NCI-H1417 (cell line): ENCODE results near the gene MYO15B.

Experiments
- DNase-seq, 3 experiments: peaks; one replicate each; lab custom pipeline; 2025; lab: John Stamatoyannopoulos, UW

Gene MYO15B

DNA sequence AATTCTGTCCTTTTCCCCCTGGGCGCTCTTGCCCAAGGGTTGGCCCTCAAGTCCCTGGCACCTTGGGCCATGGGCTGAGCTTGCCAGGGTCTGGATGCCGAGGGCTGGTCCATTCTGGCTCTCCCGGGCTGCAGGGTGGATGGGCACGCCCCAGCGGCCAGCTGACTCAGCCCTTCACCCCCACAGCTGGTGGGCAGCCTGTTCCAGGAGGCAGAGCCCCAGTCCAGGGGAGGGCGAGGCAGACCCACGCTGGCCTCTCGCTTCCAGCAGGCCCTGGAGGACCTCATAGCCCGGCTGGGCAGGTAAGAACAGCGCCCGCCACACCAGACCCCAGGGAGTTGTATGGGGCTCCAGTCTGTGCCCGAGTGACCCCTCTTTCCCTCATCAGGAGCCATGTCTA lies 15.0 kb downstream of the MYO15B start:
- DNase-seq: no peak

DNA sequence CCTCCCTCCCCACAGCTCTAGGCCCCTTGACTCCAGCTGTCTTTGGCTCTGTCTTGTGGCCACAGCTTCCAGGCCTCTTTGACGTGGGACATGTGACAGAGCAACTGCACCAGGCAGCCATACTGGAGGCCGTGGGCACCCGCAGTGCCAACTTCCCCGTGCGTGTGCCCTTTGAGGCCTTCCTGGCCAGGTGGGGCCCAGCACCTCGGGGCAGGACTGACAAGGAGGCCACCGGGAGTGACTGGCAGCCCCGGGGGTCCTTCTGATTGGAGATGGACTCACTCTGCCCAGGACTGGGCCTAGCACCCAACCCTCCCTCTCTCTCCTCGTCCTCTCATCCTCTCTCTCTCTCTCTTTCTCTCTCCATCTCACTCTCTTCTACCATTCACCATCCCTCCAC lies 15.5 kb downstream of the MYO15B start:
- DNase-seq: no peak

DNA sequence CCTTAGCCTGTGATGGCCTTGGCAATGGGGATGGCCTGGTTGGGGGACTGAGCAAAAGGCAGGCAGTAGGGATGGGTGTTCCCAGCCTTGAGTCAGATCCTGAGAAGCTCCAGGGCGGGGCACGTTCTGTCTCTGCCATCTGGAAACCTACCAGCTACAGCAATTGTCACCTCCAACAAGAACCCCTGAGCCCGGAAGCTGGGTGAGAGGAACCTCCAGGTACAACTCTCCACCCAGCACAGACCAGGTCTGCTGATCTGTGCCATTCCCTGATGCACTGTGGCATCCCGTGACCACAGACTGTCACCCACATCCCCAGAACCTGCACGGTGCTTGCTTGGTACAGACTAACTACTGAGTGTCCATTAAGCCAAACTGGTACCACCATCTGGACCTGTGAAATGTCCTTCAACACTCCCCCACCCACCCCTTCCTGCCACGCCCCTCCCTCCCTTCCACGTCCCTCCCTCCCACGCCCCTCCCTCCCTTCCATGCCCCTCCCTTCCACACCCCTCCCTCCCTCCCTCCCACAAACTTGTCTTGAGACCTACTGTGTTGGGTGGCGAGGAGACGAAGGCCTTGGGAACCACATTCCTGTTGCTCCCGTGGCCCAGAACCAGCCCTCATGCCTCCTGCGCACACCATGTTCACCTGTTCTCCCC lies 16.6 kb downstream of the MYO15B start:
- no peak for DNase-seq

DNA sequence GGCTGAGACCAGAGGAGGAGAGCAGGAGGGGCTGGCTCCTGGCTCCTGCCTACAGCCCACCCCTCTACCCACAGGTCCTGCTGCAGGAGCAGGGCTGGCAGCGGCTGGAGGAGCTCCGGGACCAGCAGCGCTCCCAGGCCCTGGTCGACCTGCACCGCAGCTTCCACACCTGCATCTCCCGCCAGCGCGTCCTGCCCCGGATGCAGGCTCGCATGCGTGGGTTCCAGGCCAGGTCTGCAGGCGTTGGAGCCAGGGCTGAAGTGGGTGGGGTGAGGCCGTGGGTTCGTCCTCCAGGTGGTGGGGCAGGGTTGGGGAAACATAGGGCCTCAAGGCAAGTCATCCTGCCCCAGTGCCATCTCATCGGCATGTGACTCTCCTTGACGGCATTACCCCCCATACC lies 18.2 kb downstream of the MYO15B start:
- DNase-seq: no peak

DNA sequence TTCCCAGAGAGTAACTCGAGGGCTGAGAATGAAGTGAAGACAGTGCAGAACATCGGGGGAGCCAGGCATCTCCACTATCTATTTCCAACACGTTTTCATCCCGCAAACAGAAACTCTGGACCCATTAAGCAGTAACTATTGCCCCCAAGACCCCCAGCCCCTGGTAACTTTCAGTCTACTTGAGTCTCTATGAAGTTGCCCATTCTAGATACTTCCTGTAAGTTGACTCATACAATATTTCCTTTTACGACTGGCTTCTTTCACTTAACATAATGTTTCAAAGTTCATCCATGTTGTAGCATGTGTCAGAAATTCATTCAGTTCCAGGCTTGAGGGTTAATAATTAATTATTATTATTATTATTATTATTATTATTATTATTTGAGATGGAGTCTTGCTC lies 19.5 kb downstream of the MYO15B start:
- no peak for DNase-seq

DNA sequence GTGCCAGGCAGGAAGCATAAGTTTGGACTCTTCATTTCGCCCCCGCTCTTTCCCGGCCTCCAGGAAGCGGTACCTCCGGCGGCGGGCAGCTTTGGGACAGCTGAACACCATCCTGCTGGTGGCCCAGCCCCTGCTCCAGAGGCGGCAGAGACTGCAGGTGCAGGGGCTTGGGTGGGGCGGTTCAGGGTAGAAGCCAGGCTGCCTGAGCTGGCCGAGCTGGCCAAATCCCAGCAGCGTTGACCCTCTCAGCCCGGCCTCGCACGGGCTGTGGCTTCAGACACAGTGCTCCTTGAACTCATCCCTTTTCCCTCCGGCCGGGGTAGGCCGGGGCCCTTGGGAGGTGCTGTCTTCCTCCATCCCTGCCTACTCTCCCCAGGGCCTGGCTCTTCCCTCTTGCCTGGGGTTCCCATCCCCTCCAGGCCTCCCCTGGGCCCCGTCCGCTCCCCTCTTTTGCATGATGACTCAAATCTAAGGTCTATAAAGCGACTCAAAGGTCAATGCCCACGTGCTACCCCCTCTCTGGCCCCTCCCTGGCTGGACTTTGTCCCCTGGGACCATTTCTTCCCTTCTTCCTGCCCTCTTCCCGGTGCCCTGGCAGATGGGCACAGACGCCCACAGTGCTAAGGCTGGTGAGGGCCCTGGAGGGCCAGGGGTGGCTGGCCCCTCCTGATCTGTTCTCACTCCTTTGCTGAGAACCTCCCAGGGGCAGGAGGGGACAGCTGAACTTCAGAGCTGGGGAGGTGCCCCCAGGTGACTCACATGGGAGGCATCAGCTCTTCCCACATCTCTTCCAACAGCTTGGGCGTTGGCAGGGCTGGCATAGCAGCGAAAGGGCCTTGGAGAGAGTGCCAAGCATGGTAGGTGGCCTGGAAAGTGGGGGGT lies 22.7 kb downstream of the MYO15B start:
- DNase-seq: no peak

DNA sequence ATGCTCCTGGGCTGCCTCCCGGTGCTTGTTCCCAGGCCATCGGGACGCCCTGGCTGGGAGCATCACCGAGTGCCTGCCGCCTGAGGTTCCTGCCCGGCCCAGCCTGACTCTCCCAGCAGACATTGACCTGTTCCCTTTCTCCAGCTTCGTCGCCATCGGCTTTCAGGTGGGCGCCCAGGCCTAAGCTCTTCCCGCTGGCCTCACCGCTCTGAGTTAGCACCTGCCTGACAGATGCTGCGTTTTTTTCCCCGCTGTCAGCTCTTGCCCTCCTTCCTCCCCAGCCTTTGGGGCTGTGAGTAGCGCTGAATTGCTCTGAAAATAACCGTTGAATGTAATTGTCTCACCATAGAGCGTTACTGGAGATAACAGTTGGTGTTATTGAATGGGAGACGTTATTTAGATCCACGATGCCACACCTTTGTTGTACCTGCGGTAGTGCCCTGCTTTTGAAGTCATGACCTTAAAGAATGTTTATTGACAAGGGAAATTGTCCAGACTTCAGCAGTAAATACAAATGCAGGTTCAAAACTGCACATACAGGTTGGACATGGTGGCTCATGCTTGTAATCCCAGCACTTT lies 24.3 kb downstream of the MYO15B start:
- peak in 1 of 3 experiments; percentile 34 for DNase-seq

DNA sequence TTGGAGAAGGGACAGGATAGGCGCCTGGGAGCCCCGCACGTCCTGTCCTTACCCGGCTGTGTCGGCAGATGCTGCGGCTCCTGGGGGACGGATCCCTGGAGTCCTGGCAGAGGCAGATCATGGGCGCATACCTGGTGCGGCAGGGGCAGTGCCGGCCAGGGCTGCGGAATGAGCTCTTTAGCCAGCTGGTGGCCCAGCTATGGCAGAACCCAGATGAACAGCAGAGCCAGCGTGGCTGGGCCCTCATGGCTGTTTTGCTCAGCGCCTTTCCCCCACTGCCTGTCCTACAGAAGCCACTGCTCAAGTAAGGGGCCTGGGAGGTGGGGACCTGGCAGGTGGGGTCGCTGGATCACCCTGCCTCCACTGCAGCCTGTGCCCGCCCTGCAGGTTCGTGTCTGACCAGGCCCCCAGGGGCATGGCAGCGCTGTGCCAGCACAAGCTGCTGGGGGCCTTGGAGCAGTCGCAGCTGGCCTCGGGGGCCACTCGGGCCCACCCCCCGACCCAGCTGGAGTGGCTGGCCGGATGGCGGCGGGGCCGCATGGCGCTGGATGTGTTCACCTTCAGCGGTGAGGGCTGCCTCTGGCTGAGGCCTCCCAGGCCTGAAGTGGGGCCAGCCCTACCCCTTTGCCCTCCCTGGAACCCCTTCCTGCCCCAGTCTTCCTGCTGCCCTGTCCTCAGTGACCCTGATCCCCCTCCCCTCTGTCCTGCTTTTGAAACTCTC lies 25.5 kb downstream of the MYO15B start:
- DNase-seq: no peak

DNA sequence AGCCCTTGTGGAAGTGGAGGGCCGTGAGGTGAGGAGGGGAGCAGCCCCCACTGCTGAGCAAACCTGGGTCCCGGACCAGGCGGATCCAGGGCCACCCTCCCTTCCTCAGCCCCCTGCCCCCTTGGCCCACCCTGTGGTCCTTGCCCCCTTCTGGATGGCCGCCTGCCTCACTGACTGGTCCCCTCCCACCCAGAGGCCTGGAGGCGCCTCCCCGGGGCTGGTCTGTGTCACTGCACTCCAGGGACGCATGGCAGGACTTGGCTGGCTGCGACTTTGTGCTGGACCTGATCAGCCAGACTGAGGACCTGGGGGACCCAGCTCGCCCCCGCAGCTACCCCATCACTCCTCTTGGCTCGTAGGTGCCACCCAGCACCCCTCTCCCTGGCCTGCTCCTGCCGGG lies 26.4 kb downstream of the MYO15B start:
- no peak for DNase-seq

DNA sequence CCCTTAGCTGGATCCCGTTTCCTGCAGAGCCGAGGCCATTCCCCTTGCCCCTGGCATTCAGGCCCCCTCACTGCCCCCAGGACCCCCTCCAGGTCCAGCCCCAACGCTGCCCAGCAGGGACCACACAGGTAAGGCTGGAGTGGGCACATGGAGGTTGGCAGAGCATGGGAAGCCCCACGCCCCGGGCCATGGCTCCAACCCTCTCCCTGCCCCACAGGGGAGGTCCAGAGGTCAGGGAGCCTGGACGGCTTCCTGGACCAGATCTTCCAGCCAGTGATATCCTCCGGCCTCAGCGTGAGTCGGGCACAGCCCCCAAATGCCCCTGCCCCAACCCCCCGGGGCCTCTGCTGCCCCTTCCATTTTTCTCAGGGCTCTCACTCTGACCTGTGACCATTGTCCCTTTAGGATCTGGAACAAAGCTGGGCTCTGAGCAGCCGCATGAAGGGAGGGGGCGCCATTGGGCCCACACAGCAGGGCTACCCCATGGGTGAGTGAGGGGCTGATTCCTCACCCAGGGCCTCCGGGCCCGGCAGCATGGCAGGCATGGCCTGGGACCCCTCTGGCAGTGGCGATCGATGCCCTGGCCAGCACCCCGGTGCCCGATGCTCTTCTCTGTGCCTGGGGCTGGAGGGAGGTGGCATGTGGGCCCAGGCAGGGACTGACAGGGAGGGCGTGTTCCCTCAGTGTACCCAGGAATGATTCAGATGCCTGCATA lies 27.1 kb downstream of the MYO15B start:
- no peak for DNase-seq

DNA sequence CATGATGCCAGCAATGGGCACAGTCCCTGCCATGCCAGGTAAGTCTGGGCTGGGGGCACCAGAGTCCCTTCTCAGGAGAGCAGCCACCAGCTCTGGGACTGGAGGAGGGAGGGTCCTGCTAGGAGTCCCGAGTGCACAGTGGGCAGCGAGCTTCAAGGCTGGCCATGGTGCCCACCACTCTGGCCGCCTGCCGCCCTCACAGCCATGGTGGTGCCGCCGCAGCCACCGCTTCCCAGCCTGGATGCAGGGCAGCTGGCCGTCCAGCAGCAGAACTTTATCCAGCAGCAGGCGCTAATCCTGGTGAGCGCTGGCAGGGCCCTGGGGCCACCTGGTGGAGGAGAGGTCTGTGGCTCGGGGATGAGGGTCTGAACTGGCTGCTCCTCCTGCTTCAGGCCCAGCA lies 27.7 kb downstream of the MYO15B start:
- no peak for DNase-seq

DNA sequence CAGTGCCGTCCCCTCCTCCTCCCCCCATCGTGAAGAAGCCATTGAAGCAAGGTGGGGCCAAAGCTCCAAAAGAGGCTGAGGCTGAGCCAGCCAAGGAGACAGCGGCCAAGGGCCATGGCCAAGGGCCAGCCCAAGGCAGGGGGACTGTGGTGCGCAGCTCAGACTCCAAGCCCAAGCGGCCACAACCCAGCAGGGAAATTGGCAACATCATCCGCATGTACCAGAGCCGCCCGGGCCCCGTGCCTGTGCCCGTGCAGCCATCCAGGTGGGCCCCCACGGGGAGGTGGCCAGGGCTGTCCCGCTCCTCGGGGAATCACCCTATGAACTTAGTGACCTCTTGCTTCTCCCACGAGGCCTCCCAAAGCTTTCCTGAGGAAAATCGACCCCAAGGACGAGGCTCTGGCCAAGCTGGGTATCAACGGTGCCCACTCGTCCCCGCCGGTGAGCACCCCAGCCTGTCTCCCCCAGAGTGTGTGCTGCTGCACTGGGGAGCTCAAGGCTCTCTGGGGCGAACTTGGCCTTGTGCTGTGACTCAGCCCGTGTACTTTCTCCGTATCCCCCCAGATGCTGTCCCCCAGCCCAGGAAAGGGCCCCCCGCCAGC lies 29.0 kb downstream of the MYO15B start:
- DNase-seq: no peak

DNA sequence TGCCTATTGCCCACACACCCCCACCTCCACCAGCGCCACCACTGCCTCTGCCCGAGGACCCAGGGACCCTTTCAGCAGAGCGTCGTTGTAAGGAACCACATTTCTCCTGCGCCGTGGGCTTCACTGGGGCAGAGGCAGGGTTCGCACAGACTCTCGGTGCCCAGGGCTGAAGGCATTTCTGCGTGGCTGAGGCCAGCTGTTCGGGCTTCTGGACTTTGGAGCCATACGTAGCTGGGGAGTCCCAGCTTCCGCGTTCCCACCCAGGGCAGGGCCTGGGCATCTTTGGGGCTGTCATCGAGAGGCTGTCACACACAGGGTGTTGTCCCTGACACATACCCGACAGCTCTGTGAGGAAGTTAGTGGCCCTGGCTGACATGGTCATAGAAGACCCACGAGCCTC lies 29.6 kb downstream of the MYO15B start:
- DNase-seq: no peak

DNA sequence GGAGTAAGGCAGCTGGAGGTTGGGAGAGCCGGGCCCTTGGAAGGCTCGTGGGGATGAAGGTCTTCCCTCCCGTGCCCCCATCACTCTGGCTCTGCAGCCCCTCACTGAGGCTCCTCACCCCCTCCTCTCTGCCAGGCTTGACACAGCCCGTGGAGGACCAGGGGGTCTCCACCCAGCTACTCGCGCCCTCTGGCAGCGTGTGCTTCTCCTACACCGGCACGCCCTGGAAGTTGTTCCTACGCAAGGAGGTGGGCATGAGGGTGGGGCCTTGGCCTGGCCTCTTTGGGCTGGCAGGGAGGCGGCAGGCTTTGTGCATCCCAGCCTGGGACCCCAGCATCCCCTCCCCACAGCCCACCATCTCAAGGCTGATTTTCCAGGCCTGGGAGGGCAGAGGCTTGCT lies 30.1 kb downstream of the MYO15B start:
- no peak for DNase-seq

DNA sequence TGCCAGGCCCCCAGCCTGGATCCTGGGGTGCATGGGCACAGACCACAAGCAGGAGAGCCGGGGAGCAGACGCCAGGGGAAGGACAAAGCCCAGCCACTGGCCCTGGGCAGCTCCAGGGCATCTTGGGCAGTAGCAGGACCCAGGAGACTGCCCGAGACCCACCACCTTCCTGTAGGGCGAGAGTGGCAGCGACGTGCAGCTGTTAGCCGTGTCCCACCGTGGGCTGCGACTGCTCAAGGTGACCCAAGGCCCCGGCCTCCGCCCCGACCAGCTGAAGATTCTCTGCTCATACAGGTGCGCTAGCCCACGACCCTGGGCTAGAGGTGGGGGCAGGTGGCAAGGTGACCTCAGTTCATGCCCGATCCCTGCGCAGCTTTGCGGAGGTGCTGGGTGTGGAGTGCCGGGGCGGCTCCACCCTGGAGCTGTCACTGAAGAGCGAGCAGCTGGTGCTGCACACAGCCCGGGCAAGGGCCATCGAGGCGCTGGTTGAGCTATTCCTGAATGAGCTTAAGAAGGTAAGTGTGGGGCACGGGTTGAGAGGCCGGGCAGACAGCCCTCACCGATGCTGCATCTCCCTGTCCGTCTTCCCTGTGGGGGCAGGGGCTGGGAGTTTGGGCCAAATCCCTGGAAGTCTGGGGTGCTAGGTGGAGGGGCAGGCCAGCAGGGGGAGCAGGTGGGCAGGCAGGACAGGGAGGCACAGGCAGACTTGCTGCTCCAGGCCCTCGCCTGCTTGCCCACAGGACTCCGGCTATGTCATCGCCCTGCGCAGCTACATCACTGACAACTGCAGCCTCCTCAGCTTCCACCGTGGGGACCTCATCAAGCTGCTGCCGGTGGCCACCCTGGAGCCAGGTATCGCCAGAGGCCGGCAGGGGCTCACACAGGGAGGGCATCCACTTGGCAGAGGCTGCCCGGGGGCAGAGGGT lies 32.2 kb downstream of the MYO15B start:
- DNase-seq: peak; percentile 10 to 42 (median 13)

DNA sequence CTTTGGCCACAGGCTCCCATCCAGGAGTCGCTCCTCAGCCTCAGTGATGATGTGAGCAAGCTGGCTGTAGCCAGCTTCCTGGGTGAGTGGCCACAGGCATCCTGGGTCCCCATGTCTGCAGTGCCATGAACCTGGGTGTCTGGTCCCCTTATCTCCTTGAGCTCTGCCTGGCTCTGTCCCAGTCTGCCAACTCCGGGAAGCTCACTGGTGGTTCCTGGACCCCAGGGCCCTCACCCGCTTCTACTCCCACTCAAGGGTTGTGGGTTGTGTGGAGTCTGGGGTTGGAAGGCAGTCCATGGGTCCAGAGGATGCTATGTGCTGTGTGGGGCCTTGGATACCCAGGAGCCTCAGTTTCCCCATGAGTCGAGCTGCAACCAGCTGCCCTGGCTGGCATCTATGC lies 33.9 kb downstream of the MYO15B start:
- no peak for DNase-seq

DNA sequence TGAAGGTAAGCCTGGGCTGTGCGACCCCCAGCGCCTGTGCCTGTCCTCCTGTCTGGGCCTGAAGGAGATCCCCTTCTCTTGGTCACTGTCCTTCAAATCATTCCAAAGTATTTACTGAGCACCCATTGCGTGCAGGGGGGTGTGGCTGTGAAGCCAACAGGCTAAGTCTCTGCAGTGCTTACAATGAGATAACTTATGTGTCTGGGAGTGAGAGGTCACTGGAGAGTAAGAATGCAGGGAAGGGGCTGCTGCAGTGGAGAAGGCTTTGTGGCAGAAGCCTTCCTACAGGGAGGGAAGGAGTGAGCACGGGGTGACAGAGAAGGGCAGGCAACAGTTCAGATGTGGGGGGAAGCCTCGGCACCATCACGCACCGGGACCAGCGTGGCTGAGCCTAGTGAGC lies 34.5 kb downstream of the MYO15B start:
- no peak for DNase-seq

DNA sequence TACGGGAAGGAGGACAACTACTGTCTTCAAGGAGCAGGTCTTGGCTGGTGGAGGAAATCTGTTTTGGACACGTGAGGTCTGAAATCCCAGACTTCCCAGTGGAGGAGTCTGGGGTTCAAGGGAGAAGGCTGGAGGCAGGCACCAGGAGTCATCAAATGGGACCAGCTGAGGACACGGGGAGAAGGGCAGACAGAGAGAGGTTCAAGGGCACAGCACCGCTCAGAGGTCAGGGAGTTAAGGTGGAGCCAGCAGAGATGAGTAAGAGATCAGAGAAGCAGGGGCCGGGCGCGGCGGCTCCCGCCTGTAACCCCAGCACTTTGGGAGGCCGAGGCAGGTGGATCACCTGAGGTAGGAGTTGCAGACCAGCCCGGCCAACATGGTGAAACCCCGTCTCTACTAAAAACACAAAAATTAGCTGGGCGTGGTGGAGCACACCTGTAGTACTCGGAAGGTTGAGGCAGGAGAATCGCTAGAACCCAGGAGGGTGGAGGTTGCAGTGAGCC lies 35.2 kb downstream of the MYO15B start:
- DNase-seq: no peak

DNA sequence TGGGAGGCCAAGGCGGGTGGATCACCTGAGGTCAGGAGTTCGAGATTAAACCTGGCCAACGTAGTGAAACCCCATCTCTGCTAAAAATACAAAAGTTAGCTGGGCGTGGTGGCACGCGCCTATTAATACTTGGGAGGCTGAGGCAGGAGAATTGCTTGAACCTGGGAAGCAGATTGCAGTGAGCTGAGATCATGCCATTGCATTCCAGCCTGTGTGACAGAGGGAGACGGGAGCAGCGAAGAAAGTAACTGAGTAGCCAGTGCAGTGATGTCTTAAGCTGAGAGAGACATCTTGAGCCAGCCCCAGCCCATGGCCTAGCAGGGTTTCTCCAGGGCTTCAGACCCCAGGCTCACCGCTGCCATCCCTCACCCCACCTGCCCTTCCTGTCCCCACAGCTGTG lies 35.8 kb downstream of the MYO15B start:
- no peak for DNase-seq

DNA sequence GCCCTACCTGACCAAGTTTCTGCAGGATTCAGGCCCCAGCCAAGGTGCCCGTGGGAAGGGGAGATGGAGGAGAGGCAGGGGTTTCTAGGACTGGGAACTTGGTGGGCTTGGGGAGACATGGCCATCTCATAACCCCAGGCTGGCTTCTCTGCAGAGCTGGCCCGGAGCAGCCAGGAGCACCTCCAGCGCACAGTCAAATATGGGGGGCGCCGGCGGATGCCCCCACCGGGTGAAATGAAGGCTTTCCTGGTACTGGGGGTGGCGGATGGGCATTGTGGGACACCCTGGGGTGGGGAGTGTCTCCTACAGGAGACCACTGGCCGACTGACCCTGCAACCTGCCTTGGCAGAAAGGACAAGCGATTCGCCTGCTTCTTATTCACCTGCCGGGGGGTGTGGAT lies 36.4 kb downstream of the MYO15B start:
- DNase-seq: no peak
